Liver (tissue), 9 donors: ENCODE data around the gene CNOT8. TPM values are rescaled to one million over a fixed set of nuclear protein-coding genes. Genes with fewer than 3 reads are reported as not detected.

Experiments
- DNase-seq: peaks from one replicate; pipeline ENCODE4 v3.0.0-alpha.2; 2017; ENCODE audit warnings: low spot score
- H3K27ac ChIP-seq, 2 donors: one replicate each; pipeline ENCODE4 v1.7.0; 2013; ENCODE audit warnings: inconsistent platforms in 2 of 2, low read length in 2 of 2, control low read depth in 1 of 2, low read depth in 1 of 2, mild to moderate bottlenecking in 1 of 2
- H3K27me3 ChIP-seq, 4 donors: one replicate each; pipeline versions ENCODE4 v1.6.1 to v1.7.0; 2013; ENCODE audit warnings: low read length in 3 of 4, inconsistent platforms in 1 of 4, mild to moderate bottlenecking in 1 of 4, moderate library complexity in 1 of 4; ENCODE audit not compliant: control insufficient read depth in 4 of 4, insufficient read depth in 4 of 4
- H3K36me3 ChIP-seq, 4 donors: one replicate each; pipeline versions ENCODE4 v1.6.1 to v1.7.0; 2013; ENCODE audit warnings: low read length in 3 of 4, mild to moderate bottlenecking in 3 of 4, low read depth in 1 of 4, moderate library complexity in 1 of 4; ENCODE audit not compliant: control insufficient read depth in 4 of 4, insufficient read depth in 3 of 4
- H3K4me1 ChIP-seq, 4 donors: one replicate each; pipeline versions ENCODE4 v1.6.1 to v1.7.0; 2013; ENCODE audit warnings: low read length in 3 of 4, mild to moderate bottlenecking in 3 of 4, moderate library complexity in 1 of 4; ENCODE audit not compliant: control insufficient read depth in 4 of 4, insufficient read depth in 4 of 4
- H3K4me3 ChIP-seq, 3 donors: one replicate each; pipeline versions ENCODE4 v1.6.1 to v1.7.0; 2013; ENCODE audit warnings: low read length in 3 of 3, control low read depth in 1 of 3, low read depth in 1 of 3, mild to moderate bottlenecking in 1 of 3
- H3K9ac ChIP-seq, 2 donors: one replicate each; pipeline ENCODE4 v1.7.0; 2013; ENCODE audit warnings: low read length in 2 of 2, mild to moderate bottlenecking in 2 of 2, moderate library complexity in 2 of 2, control low read depth in 1 of 2, low read depth in 1 of 2
- H3K9me3 ChIP-seq, 4 donors: one replicate each; pipeline versions ENCODE4 v1.6.1 to v1.7.0; 2013; ENCODE audit warnings: low read length in 3 of 4; ENCODE audit not compliant: control insufficient read depth in 4 of 4
- EGR1 ChIP-seq, 2 donors: IDR thresholded peaks; 2 replicates each; pipeline ENCODE4 v1.6.1; 2016 to 2018; ENCODE audit warnings: antibody characterized with exemption in 2 of 2, low read depth in 2 of 2
- FOXA1 ChIP-seq: IDR thresholded peaks from 2 replicates; pipeline ENCODE4 v1.6.1; 2016; ENCODE audit warnings: antibody characterized with exemption
- FOXA2 ChIP-seq: IDR thresholded peaks from 2 replicates; pipeline ENCODE4 v1.6.1; 2016; ENCODE audit warnings: antibody characterized with exemption
- GABPA ChIP-seq, 2 donors: IDR thresholded peaks in 1 of 2; conservative IDR thresholded peaks in 1 of 2; 2 replicates each; pipeline ENCODE4 v1.6.1; 2016; ENCODE audit warnings: antibody characterized with exemption in 2 of 2, mild to moderate bottlenecking in 1 of 2, moderate library complexity in 1 of 2
- HNF4A ChIP-seq, 2 donors: conservative IDR thresholded peaks; 2 replicates each; pipeline ENCODE4 v1.6.1; 2016; ENCODE audit warnings: antibody characterized with exemption in 2 of 2, mild to moderate bottlenecking in 2 of 2
- HNF4G ChIP-seq: IDR thresholded peaks from 2 replicates; pipeline ENCODE4 v1.6.1; 2016; ENCODE audit warnings: antibody characterized with exemption
- JUND ChIP-seq, 2 donors: IDR thresholded peaks; 2 replicates each; pipeline ENCODE4 v1.6.1; 2016; ENCODE audit warnings: antibody characterized with exemption in 2 of 2
- MAX ChIP-seq: IDR thresholded peaks from 2 replicates; pipeline ENCODE4 v1.6.1; 2016; ENCODE audit warnings: antibody characterized with exemption
- NR2F2 ChIP-seq: IDR thresholded peaks from 2 replicates; pipeline ENCODE4 v1.6.1; 2016; ENCODE audit warnings: antibody characterized with exemption
- RAD21 ChIP-seq, 2 donors: IDR thresholded peaks; 2 replicates each; pipeline ENCODE4 v1.6.1; 2016; ENCODE audit warnings: antibody characterized with exemption in 2 of 2, mild to moderate bottlenecking in 2 of 2
- REST ChIP-seq: IDR thresholded peaks from 2 replicates; pipeline ENCODE4 v1.6.1; 2016; ENCODE audit warnings: antibody characterized with exemption, mild to moderate bottlenecking
- RXRA ChIP-seq, 2 donors: IDR thresholded peaks; 2 replicates each; pipeline ENCODE4 v1.6.1; 2017 to 2018; ENCODE audit warnings: antibody characterized with exemption in 2 of 2, mild to moderate bottlenecking in 1 of 2
- SP1 ChIP-seq: IDR thresholded peaks from 2 replicates; pipeline ENCODE4 v1.6.1; 2018; ENCODE audit warnings: antibody characterized with exemption, mild to moderate bottlenecking
- TAF1 ChIP-seq: conservative IDR thresholded peaks from 2 replicates; pipeline ENCODE4 v1.6.1; 2016; ENCODE audit warnings: antibody characterized with exemption, mild to moderate bottlenecking
- YY1 ChIP-seq: IDR thresholded peaks from 2 replicates; pipeline ENCODE4 v1.6.1; 2016; ENCODE audit warnings: antibody characterized with exemption, mild to moderate bottlenecking
- WGBS: extraction: QIAGEN DNeasy Blood & Tissue Kit; methylation state at CpG from one replicate; pipeline ENCODE4 v1.1.7; 2013; 5-methylcytosine and 5-hydroxymethylcytosine counted together
- polyA plus RNA-seq, 2 donors: library from polyadenylated mRNA; stranded (reverse) in 1 of 2; unstranded in 1 of 2; fragments of 200-250 nt in 1 of 2; fragments of >200 nt in 1 of 2; fragmentation: Nextera tagmentation in 1 of 2; extraction: Ambion mirVana in 1 of 2; gene quantifications; one replicate each; pipeline versions ENCODE4 v1.2.1 to v1.2.3, GENCODE V29; 2013 to 2015
- total RNA-seq, 2 donors: library from RNA; depleted of rRNA; stranded (reverse); fragments of >200 nt; gene quantifications; one replicate each; pipeline ENCODE4 v1.2.3, GENCODE V29; 2014
- TF ChIP-seq, protein P1 (sequence below): IDR thresholded peaks from 2 replicates; pipeline ENCODE4 v1.6.1; 2016; ENCODE audit warnings: antibody characterized with exemption
- TF ChIP-seq, protein P2 (sequence below): IDR thresholded peaks from 2 replicates; pipeline ENCODE4 v1.6.1; 2016; ENCODE audit warnings: antibody characterized with exemption
- donor health status: healthy.
- donor health status: healthy.
- donor health status: healthy.
- donor health status: healthy.
- donor health status: healthy.

The CNOT8 gene
- total and polyA plus RNA-seq, 4 donors = 12.6 to 38.9 (median 20.8) TPM

DNA sequence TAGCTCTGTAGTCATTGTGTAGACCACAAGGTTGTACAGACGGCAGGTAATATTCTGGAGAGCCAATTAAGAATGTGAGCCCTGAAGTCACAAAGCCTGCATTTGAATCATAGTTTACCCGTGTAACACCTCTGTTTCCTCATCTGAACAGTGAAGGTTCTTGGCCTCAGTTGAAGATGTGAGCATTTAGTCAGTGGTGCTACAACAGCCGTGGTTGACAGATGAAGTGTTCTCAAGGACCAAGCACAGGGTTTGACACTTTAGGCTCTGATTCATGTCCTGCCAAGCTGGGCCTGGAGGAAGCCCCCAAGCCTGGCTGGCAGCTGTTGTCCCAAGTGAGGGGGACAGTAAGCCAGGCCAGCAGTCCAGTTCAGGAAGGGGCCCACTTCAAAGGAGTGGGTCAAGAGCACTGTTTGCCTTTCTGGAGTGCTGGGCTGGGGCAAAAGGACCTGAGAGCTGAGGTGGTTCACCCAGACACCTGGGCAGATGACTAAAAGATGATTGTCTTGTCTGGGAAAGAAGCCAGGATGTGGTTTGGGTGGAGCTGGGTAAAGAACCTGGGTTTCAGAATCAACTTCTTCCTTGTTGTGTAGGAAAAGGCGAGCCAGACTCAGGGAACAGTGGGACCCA, 28.7 kb upstream of the CNOT8 start:
- no peak overlapping the region for H3K27ac ChIP-seq
- H3K4me3 ChIP-seq = no peak overlapping the region
- peaks cover 3 to 27% (median 21%) of the 10 kb centered on the region in 4 donors for H3K36me3 ChIP-seq
- H3K9me3 ChIP-seq = no peaks in the 10 kb centered on the region
- DNase-seq = no peak
- TF ChIP-seq HNF4G (no peak), EGR1 (IDR thresholded peaks at IDR 0.05; ENCODE audit: low read depth in 2 of 2) (no peak), HNF4A (conservative IDR thresholded peaks at IDR 0.05) (no peak), FOXA2 (no peak), GABPA (IDR thresholded peaks at IDR 0.05 in 1 of 2, conservative IDR thresholded peaks at IDR 0.05 in 1 of 2) (no peak), RXRA (IDR thresholded peaks at IDR 0.05) (no peak), RAD21 (IDR thresholded peaks at IDR 0.05) (no peak), REST (no peak)
- TF ChIP-seq, protein P1, sequence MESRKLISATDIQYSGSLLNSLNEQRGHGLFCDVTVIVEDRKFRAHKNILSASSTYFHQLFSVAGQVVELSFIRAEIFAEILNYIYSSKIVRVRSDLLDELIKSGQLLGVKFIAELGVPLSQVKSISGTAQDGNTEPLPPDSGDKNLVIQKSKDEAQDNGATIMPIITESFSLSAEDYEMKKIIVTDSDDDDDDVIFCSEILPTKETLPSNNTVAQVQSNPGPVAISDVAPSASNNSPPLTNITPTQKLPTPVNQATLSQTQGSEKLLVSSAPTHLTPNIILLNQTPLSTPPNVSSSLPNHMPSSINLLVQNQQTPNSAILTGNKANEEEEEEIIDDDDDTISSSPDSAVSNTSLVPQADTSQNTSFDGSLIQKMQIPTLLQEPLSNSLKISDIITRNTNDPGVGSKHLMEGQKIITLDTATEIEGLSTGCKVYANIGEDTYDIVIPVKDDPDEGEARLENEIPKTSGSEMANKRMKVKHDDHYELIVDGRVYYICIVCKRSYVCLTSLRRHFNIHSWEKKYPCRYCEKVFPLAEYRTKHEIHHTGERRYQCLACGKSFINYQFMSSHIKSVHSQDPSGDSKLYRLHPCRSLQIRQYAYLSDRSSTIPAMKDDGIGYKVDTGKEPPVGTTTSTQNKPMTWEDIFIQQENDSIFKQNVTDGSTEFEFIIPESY = no peak
- TF ChIP-seq, protein P2, sequence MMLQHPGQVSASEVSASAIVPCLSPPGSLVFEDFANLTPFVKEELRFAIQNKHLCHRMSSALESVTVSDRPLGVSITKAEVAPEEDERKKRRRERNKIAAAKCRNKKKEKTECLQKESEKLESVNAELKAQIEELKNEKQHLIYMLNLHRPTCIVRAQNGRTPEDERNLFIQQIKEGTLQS = no peak
- peaks cover 2 to 5% (median 4%) of the 10 kb centered on the region in 4 donors for H3K4me1 ChIP-seq
- no peak overlapping the region for H3K9ac ChIP-seq
- no peaks in the 10 kb centered on the region for H3K27me3 ChIP-seq
- WGBS = 83% methylated on average over 4 of the region's 4 CpGs

DNA sequence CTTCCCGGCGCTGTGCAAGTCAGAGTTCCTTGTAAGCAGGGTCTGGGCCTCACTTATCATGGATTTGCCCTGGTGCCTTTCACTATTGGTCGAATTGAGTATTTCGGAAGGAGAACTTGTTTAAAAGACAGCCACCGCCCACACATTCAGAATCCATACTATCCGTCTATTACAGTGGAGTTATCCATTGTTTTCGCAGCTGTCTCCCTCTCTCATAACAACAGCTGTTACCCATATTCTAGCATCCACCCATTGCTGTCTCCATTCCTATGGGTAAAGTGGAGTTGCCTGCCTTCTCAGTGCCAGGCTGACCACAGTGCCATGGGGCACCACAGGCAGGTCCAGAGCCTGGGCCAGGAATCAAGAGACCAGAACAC, 28.2 kb upstream of the CNOT8 start:
- Histone ChIP-seq H3K4me1 (peaks cover 3 to 10% (median 8%) of the 10 kb centered on the region in 4 donors), H3K9ac (no peak overlapping the region), H3K9me3 (no peaks in the 10 kb centered on the region), H3K27ac (no peak overlapping the region), H3K36me3 (peaks cover 3 to 27% (median 21%) of the 10 kb centered on the region in 4 donors), H3K27me3 (no peaks in the 10 kb centered on the region), H3K4me3 (no peak overlapping the region)
- no peak for DNase-seq
- no peak for TF ChIP-seq REST
- TF ChIP-seq RAD21 (IDR thresholded peaks at IDR 0.05) = no peak
- no peak for TF ChIP-seq HNF4G
- no peak for TF ChIP-seq MAX
- no peak for TF ChIP-seq FOXA1
- TF ChIP-seq HNF4A (conservative IDR thresholded peaks at IDR 0.05) = no peak
- no peak for TF ChIP-seq SP1
- TF ChIP-seq FOXA2 = no peak
- TF ChIP-seq YY1 = no peak
- TF ChIP-seq EGR1 (IDR thresholded peaks at IDR 0.05; ENCODE audit: low read depth in 2 of 2) = no peak
- TF ChIP-seq JUND (IDR thresholded peaks at IDR 0.05) = no peak
- TF ChIP-seq TAF1 = no peak
- no peak for TF ChIP-seq GABPA (IDR thresholded peaks at IDR 0.05 in 1 of 2, conservative IDR thresholded peaks at IDR 0.05 in 1 of 2)
- TF ChIP-seq NR2F2 = no peak
- TF ChIP-seq, protein P1 = no peak
- TF ChIP-seq, protein P2 = no peak
- 84% methylated on average over 7 of the region's 7 CpGs for WGBS
